NB4 (cell line): ENCODE results near the gene MATR3.

Source experiments
- DNase-seq: peaks from one replicate; pipeline ENCODE4 v3.0.0; 2010; ENCODE audit warnings: low read depth
- H3K4me3 ChIP-seq: one replicate; pipeline ENCODE4 v1.5.1; 2011; ENCODE audit warnings: mild to moderate bottlenecking, low read depth, low read length, moderate library complexity
- MYC ChIP-seq: IDR thresholded peaks from 2 replicates; pipeline ENCODE4 v1.6.1; 2011; ENCODE audit warnings: low read depth, low read length
- POLR2A ChIP-seq: IDR thresholded peaks from 2 replicates; pipeline ENCODE4 v1.6.1; 2011; ENCODE audit warnings: mild to moderate bottlenecking; ENCODE audit not compliant: insufficient read length; ENCODE audit errors: extremely low read depth
- TF ChIP-seq, protein P1 (sequence below): IDR thresholded peaks from one replicate; pipeline ENCODE4 v1.5.1; 2012; ENCODE audit warnings: low read depth, low read length
- TF ChIP-seq, protein P2 (sequence below): IDR thresholded peaks from 2 replicates; pipeline ENCODE4 v1.6.1; 2011; ENCODE audit warnings: low read depth, low read length

Gene MATR3

GRCh38 chr5:139294374-139295165 lies 1.0 kb downstream of the MATR3 start:
- TF ChIP-seq, protein P1, sequence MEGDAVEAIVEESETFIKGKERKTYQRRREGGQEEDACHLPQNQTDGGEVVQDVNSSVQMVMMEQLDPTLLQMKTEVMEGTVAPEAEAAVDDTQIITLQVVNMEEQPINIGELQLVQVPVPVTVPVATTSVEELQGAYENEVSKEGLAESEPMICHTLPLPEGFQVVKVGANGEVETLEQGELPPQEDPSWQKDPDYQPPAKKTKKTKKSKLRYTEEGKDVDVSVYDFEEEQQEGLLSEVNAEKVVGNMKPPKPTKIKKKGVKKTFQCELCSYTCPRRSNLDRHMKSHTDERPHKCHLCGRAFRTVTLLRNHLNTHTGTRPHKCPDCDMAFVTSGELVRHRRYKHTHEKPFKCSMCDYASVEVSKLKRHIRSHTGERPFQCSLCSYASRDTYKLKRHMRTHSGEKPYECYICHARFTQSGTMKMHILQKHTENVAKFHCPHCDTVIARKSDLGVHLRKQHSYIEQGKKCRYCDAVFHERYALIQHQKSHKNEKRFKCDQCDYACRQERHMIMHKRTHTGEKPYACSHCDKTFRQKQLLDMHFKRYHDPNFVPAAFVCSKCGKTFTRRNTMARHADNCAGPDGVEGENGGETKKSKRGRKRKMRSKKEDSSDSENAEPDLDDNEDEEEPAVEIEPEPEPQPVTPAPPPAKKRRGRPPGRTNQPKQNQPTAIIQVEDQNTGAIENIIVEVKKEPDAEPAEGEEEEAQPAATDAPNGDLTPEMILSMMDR: peak; percentile 41
- TF ChIP-seq, protein P2, sequence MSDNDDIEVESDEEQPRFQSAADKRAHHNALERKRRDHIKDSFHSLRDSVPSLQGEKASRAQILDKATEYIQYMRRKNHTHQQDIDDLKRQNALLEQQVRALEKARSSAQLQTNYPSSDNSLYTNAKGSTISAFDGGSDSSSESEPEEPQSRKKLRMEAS: peak; percentile 54; the same call in 1 of the 2 replicates
- no peak for TF ChIP-seq MYC
- peak; percentile 88 for DNase-seq

DNA sequence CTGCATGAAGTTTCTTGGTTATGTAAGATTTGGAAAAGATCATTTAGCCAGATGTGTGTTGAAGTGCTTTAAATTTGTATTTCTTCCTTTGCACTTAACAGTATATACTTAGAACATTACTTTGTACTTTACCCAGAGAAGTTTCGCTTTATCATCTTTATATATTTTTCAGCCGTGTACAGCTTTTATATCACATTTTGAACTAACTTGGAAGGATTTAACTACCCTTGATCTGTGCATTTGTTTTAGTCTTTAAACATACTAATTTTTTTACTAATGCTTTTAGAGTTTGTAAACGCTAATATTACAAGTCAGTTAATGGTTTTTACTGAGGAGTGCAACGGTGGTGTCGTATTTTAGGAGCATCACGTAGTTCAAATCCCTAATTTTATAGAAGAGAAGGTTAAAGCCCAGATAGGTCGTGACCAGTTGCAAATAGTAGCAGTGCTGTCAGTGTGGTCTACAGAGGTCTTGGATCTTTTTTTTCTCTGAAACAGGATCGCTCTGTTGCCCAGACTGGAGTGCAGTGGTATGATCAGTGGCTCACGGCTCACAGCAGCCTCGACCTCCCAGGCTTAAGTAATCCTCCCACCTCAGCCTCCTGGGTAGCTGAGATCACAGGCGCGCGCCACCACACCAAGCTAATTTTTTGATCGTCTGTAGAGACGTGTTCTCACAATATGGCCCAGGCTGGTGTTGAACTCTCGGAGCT lies 2.0 kb downstream of the MATR3 start:
- peak overlapping the region; percentile 88 for H3K4me3 ChIP-seq
- DNase-seq: no peak
- no peak for TF ChIP-seq POLR2A
- TF ChIP-seq, protein P1: no peak
- TF ChIP-seq, protein P2: no peak
- no peak for TF ChIP-seq MYC

More at GRCh38 chr5:139294374-139295165, 1.0 kb downstream of the MATR3 start:
- H3K4me3 ChIP-seq: peak overlapping the region; percentile 88

GRCh38 chr5:139296198-139296597 lies 2.7 kb downstream of the MATR3 start:
- TF ChIP-seq, protein P2: no peak
- TF ChIP-seq MYC (no peak), POLR2A (no peak)
- TF ChIP-seq, protein P1: no peak
- peak overlapping the region; percentile 88 for H3K4me3 ChIP-seq
- DNase-seq: no peak

GRCh38 chr5:139296862-139297326 lies 3.4 kb downstream of the MATR3 start:
- H3K4me3 ChIP-seq: peak overlapping the region; percentile 88

DNA sequence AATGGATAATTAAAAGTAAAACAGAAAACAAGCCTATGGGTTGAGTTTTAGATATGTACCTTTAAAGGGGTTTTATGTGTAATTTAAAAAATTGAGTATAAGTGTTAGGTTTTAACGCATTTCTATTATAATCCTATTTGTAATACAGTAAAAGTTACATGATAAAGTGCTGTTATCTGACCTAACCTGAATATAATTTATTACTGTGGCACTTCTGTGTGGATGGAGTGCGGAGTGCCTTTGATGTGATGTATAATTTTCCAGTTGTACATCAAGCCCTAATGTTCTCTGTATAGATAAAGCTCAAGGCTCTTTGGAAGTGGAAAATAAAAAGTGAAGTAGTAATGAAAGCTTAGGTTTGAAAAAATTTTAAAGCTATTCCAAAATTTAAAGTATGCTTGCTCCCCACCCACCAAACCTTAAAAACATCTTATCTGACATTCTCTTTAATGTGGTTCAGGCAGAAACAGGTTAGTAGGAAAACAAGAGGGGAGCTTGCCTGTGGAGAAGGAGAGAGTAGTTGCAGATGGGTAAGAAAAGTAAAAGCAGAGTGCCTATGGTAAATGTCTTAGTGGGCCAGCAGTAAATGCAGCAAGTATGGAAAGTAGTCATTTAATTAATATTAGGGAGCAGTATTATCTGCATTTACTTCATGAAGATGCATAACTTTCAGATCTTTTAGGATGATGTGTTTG lies 4.0 kb downstream of the MATR3 start:
- no peak for TF ChIP-seq POLR2A
- TF ChIP-seq MYC: no peak
- TF ChIP-seq, protein P2: no peak
- TF ChIP-seq, protein P1: no peak
- DNase-seq: no peak
- H3K4me3 ChIP-seq: peak overlapping the region; percentile 88

More at GRCh38 chr5:139296862-139297326, 3.4 kb downstream of the MATR3 start:
- no peak for DNase-seq
- TF ChIP-seq, protein P1: no peak
- TF ChIP-seq, protein P2: no peak
- no peak for TF ChIP-seq MYC
- TF ChIP-seq POLR2A: no peak
